ENCODE measurements around the gene PKIB.
"Not testable (repeated sequence)": the region's sequence is repeated elsewhere in the genome, so short reads cannot be mapped to it uniquely, and the experiment has no call there.

The PKIB gene

GRCh38 chr6:122746688-122747087 is 136.5 kb downstream of the PKIB start:
- DNase-seq (ENCODE audit: low read depth in 2 of 2), result no peak

- DNase-seq (ENCODE audit: low read depth in 2 of 2), result no peak
Measured at GRCh38 chr6:122747573-122747972, 137.4 kb downstream of the PKIB start.

- not testable (repeated sequence) for DNase-seq (ENCODE audit: low read depth in 2 of 2)
Measured at GRCh38 chr6:122748945-122749344, 138.7 kb downstream of the PKIB start.

- no peak for DNase-seq (ENCODE audit: low read depth in 2 of 2)
Measured at GRCh38 chr6:122749451-122750050, 139.3 kb downstream of the PKIB start.

- no peak for DNase-seq (ENCODE audit: low read depth in 2 of 2)
Measured at GRCh38 chr6:122751326-122751725, 141.1 kb downstream of the PKIB start.

- no peak for DNase-seq (ENCODE audit: low read depth in 2 of 2)
Measured at GRCh38 chr6:122752459-122752858, 142.3 kb downstream of the PKIB start.

GRCh38 chr6:122753000-122753687 is 142.9 kb downstream of the PKIB start:
- no peak for DNase-seq (ENCODE audit: low read depth in 2 of 2)

GRCh38 chr6:122753688-122754056 is 143.5 kb downstream of the PKIB start:
- no peak for DNase-seq (ENCODE audit: low read depth in 2 of 2)

GRCh38 chr6:122754191-122754731 is 144.1 kb downstream of the PKIB start:
- no peak for DNase-seq (ENCODE audit: low read depth in 2 of 2)

GRCh38 chr6:122755901-122756300 is 145.7 kb downstream of the PKIB start:
- no peak for DNase-seq (ENCODE audit: low read depth in 2 of 2)

GRCh38 chr6:122758927-122759334 is 148.7 kb downstream of the PKIB start:
- no peak for DNase-seq (ENCODE audit: low read depth in 2 of 2)

GRCh38 chr6:122760330-122760729 is 150.1 kb downstream of the PKIB start:
- no peak for DNase-seq (ENCODE audit: low read depth in 2 of 2)

- DNase-seq (ENCODE audit: low read depth in 2 of 2), result no peak
Measured at GRCh38 chr6:122766256-122766655, 156.1 kb downstream of the PKIB start.

- no peak for DNase-seq (ENCODE audit: low read depth in 2 of 2)
Measured at GRCh38 chr6:122770835-122771601, 160.8 kb downstream of the PKIB start.

- no peak for DNase-seq (ENCODE audit: low read depth in 2 of 2)
Measured at GRCh38 chr6:122772724-122773415, 162.7 kb downstream of the PKIB start.
